Dedifferentiated amniotic fluid mesenchymal stem cell (primary cell): ENCODE data around the gene MEN1.

Experiments
- DNase-seq: peaks from one replicate; pipeline ENCODE4 v3.0.0-alpha.2; 2016; ENCODE audit errors: extremely low spot score

The MEN1 gene

GRCh38 chr11:64784813-64785581 is 25.4 kb downstream of the MEN1 start:
- no peak for DNase-seq

GRCh38 chr11:64778473-64779298 is 31.7 kb downstream of the MEN1 start, which contains the start of gene SF1:
Gene SF1 (minus strand): TSS chr11:64778542. CDS start chr11:64778392, 150 bp downstream.
- peak; percentile 100 for DNase-seq

GRCh38 chr11:64778223-64778472 is 32.2 kb downstream of the MEN1 start:
- no peak for DNase-seq

GRCh38 chr11:64777449-64778222 is 32.7 kb downstream of the MEN1 start:
- peak; percentile 63 for DNase-seq

GRCh38 chr11:64776875-64777274 is 33.5 kb downstream of the MEN1 start:
- DNase-seq = no peak

GRCh38 chr11:64776425-64776824 is 33.9 kb downstream of the MEN1 start:
- DNase-seq = no peak

GRCh38 chr11:64774144-64774543 is 36.2 kb downstream of the MEN1 start:
- no peak for DNase-seq

GRCh38 chr11:64772303-64773018 is 37.9 kb downstream of the MEN1 start:
- DNase-seq = no peak

GRCh38 chr11:64771861-64772260 is 38.5 kb downstream of the MEN1 start:
- no peak for DNase-seq

- no peak for DNase-seq
Observed at GRCh38 chr11:64770120-64770519, 40.2 kb downstream of the MEN1 start.

GRCh38 chr11:64769283-64769682 is 41.1 kb downstream of the MEN1 start:
- DNase-seq = no peak

GRCh38 chr11:64768300-64768694 is 42.1 kb downstream of the MEN1 start:
- no peak for DNase-seq

GRCh38 chr11:64767344-64768299 is 42.7 kb downstream of the MEN1 start:
- peak; percentile 62 for DNase-seq

- DNase-seq = no peak
Observed at GRCh38 chr11:64766881-64767280, 43.5 kb downstream of the MEN1 start.

- no peak for DNase-seq
Observed at GRCh38 chr11:64765851-64766665, 44.3 kb downstream of the MEN1 start.

GRCh38 chr11:64765291-64765850 is 45.0 kb downstream of the MEN1 start:
- DNase-seq = no peak

GRCh38 chr11:64764753-64765152 is 45.6 kb downstream of the MEN1 start:
- no peak for DNase-seq

GRCh38 chr11:64764040-64764611 is 46.2 kb downstream of the MEN1 start:
- no peak for DNase-seq

GRCh38 chr11:64763526-64764039 is 46.8 kb downstream of the MEN1 start:
- DNase-seq = no peak
